Mesothelial cell of epicardium (in vitro differentiated cells): Measurements from ENCODE around the gene ELMO1. TPM values are rescaled to one million over a fixed set of nuclear protein-coding genes. Genes with fewer than 3 reads are reported as not detected.

Experiments
- DNase-seq, 2 experiments: peaks; one replicate each; pipeline ENCODE4 v3.0.0; 2021; ENCODE audit warnings: low spot score in 2 of 2; ENCODE audit not compliant: unreplicated experiment in 2 of 2
- H3K27ac Mint-ChIP-seq: 2 replicates; pipeline ENCODE4 v1.8.0; 2021; ENCODE audit warnings: mixed read lengths
- H3K27me3 Mint-ChIP-seq: 2 replicates; pipeline ENCODE4 v1.8.0; 2021; ENCODE audit warnings: low read depth, mixed read lengths
- H3K36me3 Mint-ChIP-seq: 2 replicates; pipeline ENCODE4 v1.8.0; 2021; ENCODE audit warnings: mixed read lengths
- H3K4me1 Mint-ChIP-seq: 2 replicates; pipeline ENCODE4 v1.8.0; 2021; ENCODE audit warnings: mixed read lengths
- H3K4me3 Mint-ChIP-seq: 2 replicates; pipeline ENCODE4 v1.8.0; 2021; ENCODE audit warnings: mild to moderate bottlenecking, moderate library complexity, mixed read lengths
- H3K9me3 Mint-ChIP-seq: 2 replicates; pipeline ENCODE4 v1.8.0; 2021; ENCODE audit warnings: mixed read lengths
- total RNA-seq: library from RNA; stranded (reverse); gene quantifications from 3 replicates; pipeline ENCODE4 v1.2.1, GENCODE V29; 2021
- TF ChIP-seq, protein P1 (sequence below): fragments of 200-600 bp; sonication (generic); IDR thresholded peaks from one replicate; pipeline ENCODE4 v1.5.0; 2021; ENCODE audit warnings: antibody characterized with exemption; ENCODE audit not compliant: unreplicated experiment

ELMO1 gene
- total RNA-seq, 1 donor from 2014 or later = 9.6 TPM

GRCh38 chr7:37092548-37092947 is 356.1 kb downstream of the ELMO1 start:
- Mint-ChIP-seq H3K27me3 (no peaks in the 10 kb centered on the region), H3K4me1 (peaks cover 5% of the 10 kb centered on the region), H3K9me3 (no peaks in the 10 kb centered on the region), H3K27ac (no peak overlapping the region), H3K4me3 (no peak overlapping the region), H3K36me3 (no peaks in the 10 kb centered on the region)
- DNase-seq = no peak
- TF ChIP-seq, protein P1, sequence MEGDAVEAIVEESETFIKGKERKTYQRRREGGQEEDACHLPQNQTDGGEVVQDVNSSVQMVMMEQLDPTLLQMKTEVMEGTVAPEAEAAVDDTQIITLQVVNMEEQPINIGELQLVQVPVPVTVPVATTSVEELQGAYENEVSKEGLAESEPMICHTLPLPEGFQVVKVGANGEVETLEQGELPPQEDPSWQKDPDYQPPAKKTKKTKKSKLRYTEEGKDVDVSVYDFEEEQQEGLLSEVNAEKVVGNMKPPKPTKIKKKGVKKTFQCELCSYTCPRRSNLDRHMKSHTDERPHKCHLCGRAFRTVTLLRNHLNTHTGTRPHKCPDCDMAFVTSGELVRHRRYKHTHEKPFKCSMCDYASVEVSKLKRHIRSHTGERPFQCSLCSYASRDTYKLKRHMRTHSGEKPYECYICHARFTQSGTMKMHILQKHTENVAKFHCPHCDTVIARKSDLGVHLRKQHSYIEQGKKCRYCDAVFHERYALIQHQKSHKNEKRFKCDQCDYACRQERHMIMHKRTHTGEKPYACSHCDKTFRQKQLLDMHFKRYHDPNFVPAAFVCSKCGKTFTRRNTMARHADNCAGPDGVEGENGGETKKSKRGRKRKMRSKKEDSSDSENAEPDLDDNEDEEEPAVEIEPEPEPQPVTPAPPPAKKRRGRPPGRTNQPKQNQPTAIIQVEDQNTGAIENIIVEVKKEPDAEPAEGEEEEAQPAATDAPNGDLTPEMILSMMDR = no peak

DNA sequence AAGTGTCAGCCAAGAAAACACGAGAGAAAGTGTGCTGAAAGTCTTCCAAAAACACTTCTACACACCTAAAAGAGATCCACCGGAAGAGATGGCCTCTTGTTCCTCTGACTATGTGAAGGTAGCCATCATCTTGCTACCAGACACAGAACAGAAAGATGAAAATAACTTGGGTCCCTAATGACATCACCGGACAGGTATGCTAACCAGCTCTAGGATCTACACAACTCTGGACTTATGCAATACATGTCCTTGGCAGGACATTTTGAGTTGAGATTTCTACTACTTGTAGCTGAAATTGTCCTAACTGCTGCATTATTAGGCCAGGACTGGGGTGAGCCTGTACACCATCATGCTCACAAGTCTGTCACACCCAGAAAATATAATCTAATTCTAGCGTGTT is 358.7 kb downstream of the ELMO1 start:
- H3K27ac Mint-ChIP-seq = no peak overlapping the region
- TF ChIP-seq, protein P1 = no peak
- no peak for DNase-seq
- H3K27me3 Mint-ChIP-seq = no peaks in the 10 kb centered on the region
- H3K4me1 Mint-ChIP-seq = peaks cover 1% of the 10 kb centered on the region
- H3K4me3 Mint-ChIP-seq = no peak overlapping the region
- H3K9me3 Mint-ChIP-seq = no peaks in the 10 kb centered on the region
- no peaks in the 10 kb centered on the region for H3K36me3 Mint-ChIP-seq

DNA sequence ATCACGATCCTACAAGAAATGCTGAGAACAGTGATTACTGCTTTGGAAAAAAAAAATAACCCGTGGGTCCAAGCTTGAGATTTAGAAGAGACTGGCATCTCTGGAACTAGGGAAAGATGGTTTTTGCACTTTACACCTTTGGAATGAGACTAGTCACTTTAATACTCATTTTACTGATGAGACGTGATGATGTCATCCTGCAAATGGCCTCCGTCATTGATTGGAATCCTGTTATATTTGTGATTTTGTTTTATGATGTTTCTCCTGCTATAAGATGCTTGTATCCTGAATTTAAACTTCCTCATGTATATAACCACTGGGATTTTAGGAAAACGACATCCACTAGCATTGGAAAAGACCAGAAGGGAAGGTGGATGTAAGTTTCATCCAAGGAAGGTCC is 363.1 kb downstream of the ELMO1 start:
- Mint-ChIP-seq H3K27ac (no peak overlapping the region), H3K36me3 (no peaks in the 10 kb centered on the region), H3K27me3 (no peaks in the 10 kb centered on the region), H3K4me3 (no peak overlapping the region), H3K9me3 (peaks cover 4% of the 10 kb centered on the region), H3K4me1 (peaks cover 4% of the 10 kb centered on the region)
- DNase-seq = no peak
- TF ChIP-seq, protein P1 = no peak

DNA sequence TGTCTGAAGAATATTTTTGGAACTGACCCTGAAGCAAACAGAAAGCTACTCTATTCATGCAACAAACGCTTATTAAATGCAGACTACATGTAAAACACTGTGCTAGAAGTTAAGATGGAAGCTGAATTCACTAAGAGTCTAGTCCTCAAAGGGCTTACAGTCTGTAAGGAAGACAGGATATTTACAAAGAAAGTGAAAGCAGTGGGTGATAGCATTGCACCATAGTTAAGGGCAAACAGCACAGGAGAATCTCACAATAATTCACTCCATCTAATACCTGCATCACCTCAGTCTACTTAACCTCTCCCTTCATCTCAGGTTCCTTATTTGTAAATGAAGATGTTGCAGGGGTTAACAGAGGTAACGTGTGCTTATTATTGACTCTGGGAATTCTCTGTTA is 364.4 kb downstream of the ELMO1 start:
- H3K27me3 Mint-ChIP-seq = no peaks in the 10 kb centered on the region
- DNase-seq = no peak
- H3K4me3 Mint-ChIP-seq = no peak overlapping the region
- H3K9me3 Mint-ChIP-seq = peaks cover 5% of the 10 kb centered on the region
- H3K36me3 Mint-ChIP-seq = no peaks in the 10 kb centered on the region
- TF ChIP-seq, protein P1 = no peak
- peaks cover 4% of the 10 kb centered on the region for H3K4me1 Mint-ChIP-seq
- H3K27ac Mint-ChIP-seq = no peak overlapping the region

- no peaks in the 10 kb centered on the region for H3K27me3 Mint-ChIP-seq
- no peaks in the 10 kb centered on the region for H3K36me3 Mint-ChIP-seq
- no peak overlapping the region for H3K4me3 Mint-ChIP-seq
- TF ChIP-seq, protein P1 = no peak
- DNase-seq = no peak
- peaks cover 4% of the 10 kb centered on the region for H3K4me1 Mint-ChIP-seq
- peaks cover 5% of the 10 kb centered on the region for H3K9me3 Mint-ChIP-seq
- no peak overlapping the region for H3K27ac Mint-ChIP-seq
These were observed 365.2 kb downstream of the ELMO1 start for GRCh38 chr7:37083311-37084096.
